GM23248 (cell line): ENCODE measurements around the gene ARHGAP45.

Experiments
- EZH2 ChIP-seq: fragments of 200-600 bp; sonication (generic); IDR thresholded peaks from 2 replicates; pipeline ENCODE4 v1.6.1; 2018; ENCODE audit warnings: antibody characterized with exemption, mild to moderate bottlenecking; ENCODE audit not compliant: insufficient read depth, poor library complexity, severe bottlenecking
- EZH2phosphoT487 ChIP-seq: fragments of 200-600 bp; sonication (generic); IDR thresholded peaks from 2 replicates; pipeline ENCODE4 v1.6.1; 2018; ENCODE audit warnings: antibody characterized with exemption, moderate library complexity, mild to moderate bottlenecking, low read depth; ENCODE audit not compliant: insufficient read depth

GRCh38 chr19:1046836-1047695, 19.9 kb upstream of the ARHGAP45 start:
- TF ChIP-seq EZH2 = no peak
- TF ChIP-seq EZH2phosphoT487 = no peak
